Fibroblast of the aortic adventitia (primary cell): ENCODE data around the gene SRL. TPM values are rescaled to one million over a fixed set of nuclear protein-coding genes. Genes with fewer than 3 reads are reported as not detected.

Experiments
- DNase-seq: peaks from one replicate; pipeline ENCODE4 v3.0.0-alpha.2; 2010; ENCODE audit warnings: low read depth
- H3K4me3 ChIP-seq: 2 replicates; pipeline ENCODE4 v1.5.1; 2011; ENCODE audit warnings: low read depth, mild to moderate bottlenecking, control low read depth, low read length, moderate library complexity
- CTCF ChIP-seq: IDR thresholded peaks from 2 replicates; pipeline ENCODE4 v1.5.1; 2011; ENCODE audit warnings: mild to moderate bottlenecking, low read length, control low read depth, inconsistent platforms; ENCODE audit not compliant: insufficient read depth
- total RNA-seq: library from RNA; depleted of rRNA; stranded (reverse); fragments of >200 nt; gene quantifications from 2 replicates; pipeline ENCODE4 v1.2.3, GENCODE V29; 2012; ENCODE audit warnings: low replicate concordance

Gene SRL
- total RNA-seq, 1 donor, result 0.09 TPM

- no peak for TF ChIP-seq CTCF
- DNase-seq, result no peak
- peak overlapping the region; percentile 94 for H3K4me3 ChIP-seq
These were observed 28.7 kb upstream of the SRL start for GRCh38 chr16:4270595-4270994.

- DNase-seq, result no peak
- H3K4me3 ChIP-seq, result no peak overlapping the region
- TF ChIP-seq CTCF, result no peak
These were observed 28.2 kb upstream of the SRL start for GRCh38 chr16:4270091-4270490.

GRCh38 chr16:4266372-4266771 lies 24.5 kb upstream of the SRL start:
- H3K4me3 ChIP-seq, result no peak overlapping the region
- TF ChIP-seq CTCF, result no peak
- DNase-seq, result no peak

GRCh38 chr16:4265676-4266075 lies 23.8 kb upstream of the SRL start:
- no peak for DNase-seq
- TF ChIP-seq CTCF, result no peak

GRCh38 chr16:4264546-4264945 lies 22.7 kb upstream of the SRL start:
- no peak for TF ChIP-seq CTCF
- peak; percentile 31 for DNase-seq
- H3K4me3 ChIP-seq, result no peak overlapping the region

More at GRCh38 chr16:4265676-4266075, 23.8 kb upstream of the SRL start:
- H3K4me3 ChIP-seq, result no peak overlapping the region

GRCh38 chr16:4263504-4264436 lies 21.9 kb upstream of the SRL start:
- peak overlapping the region; percentile 41 for H3K4me3 ChIP-seq
- TF ChIP-seq CTCF, result no peak
- DNase-seq, result peak; percentile 94
